Loucy (cell line): ENCODE measurements around the gene STIM1.

Experiments used
- H2AFZ ChIP-seq: fragments of 200-600 bp; sonication (generic); 2 replicates; pipeline ENCODE4 v1.6.0; 2016; ENCODE audit warnings: antibody characterized with exemption, mild to moderate bottlenecking, low read length, moderate library complexity
- H3F3A ChIP-seq: fragments of 200-600 bp; 2 replicates; pipeline ENCODE4 v1.6.0; 2016; ENCODE audit warnings: antibody characterized with exemption, low read depth, mild to moderate bottlenecking
- H3K27me3 ChIP-seq: fragments of 200-600 bp; sonication (generic); 2 replicates; pipeline ENCODE4 v1.6.1; 2014; ENCODE audit warnings: low read length, mild to moderate bottlenecking; ENCODE audit not compliant: insufficient read depth, poor library complexity, severe bottlenecking
- H3K36me3 ChIP-seq: fragments of 200-600 bp; sonication (generic); 2 replicates; pipeline ENCODE4 v1.6.1; 2016; ENCODE audit warnings: low read length; ENCODE audit not compliant: insufficient read depth
- H3K4me1 ChIP-seq: fragments of 200-600 bp; sonication (generic); 2 replicates; pipeline ENCODE4 v1.5.1; 2014; ENCODE audit warnings: low read length, mild to moderate bottlenecking; ENCODE audit not compliant: insufficient read depth, poor library complexity, severe bottlenecking
- H3K4me2 ChIP-seq: fragments of 200-600 bp; sonication (generic); 2 replicates; pipeline ENCODE4 v1.6.0; 2014; ENCODE audit warnings: antibody characterized with exemption, low read length, low read depth, mild to moderate bottlenecking; ENCODE audit not compliant: poor library complexity, severe bottlenecking
- H3K4me3 ChIP-seq: fragments of 200-600 bp; sonication (generic); 2 replicates; pipeline ENCODE4 v1.5.1; 2014; ENCODE audit warnings: low read length, mild to moderate bottlenecking, mixed read lengths; ENCODE audit not compliant: poor library complexity, severe bottlenecking
- H3K79me2 ChIP-seq: fragments of 200-600 bp; sonication (generic); 2 replicates; pipeline ENCODE4 v1.6.1; 2014; ENCODE audit warnings: low read length; ENCODE audit not compliant: insufficient read depth
- H3K9ac ChIP-seq: fragments of 200-600 bp; sonication (generic); 2 replicates; pipeline ENCODE4 v1.6.0; 2014; ENCODE audit warnings: mild to moderate bottlenecking, low read depth, low read length, moderate library complexity; ENCODE audit not compliant: poor library complexity, severe bottlenecking
- H3K9me2 ChIP-seq: fragments of 200-600 bp; sonication (generic); replicated peaks from 2 replicates; pipeline ENCODE4 v1.6.1; 2016; ENCODE audit warnings: low read depth, low read length, mixed read lengths
- H3K9me3 ChIP-seq: fragments of 200-600 bp; sonication (generic); 2 replicates; pipeline ENCODE4 v1.6.1; 2014; ENCODE audit warnings: mild to moderate bottlenecking, antibody characterized with exemption, low read length, low read depth; ENCODE audit not compliant: insufficient read depth
- H4K20me1 ChIP-seq: fragments of 200-600 bp; sonication (generic); 2 replicates; pipeline ENCODE4 v1.6.0; 2014; ENCODE audit warnings: antibody characterized with exemption, low read length, mild to moderate bottlenecking; ENCODE audit not compliant: insufficient read depth, poor library complexity, severe bottlenecking
- CTCF ChIP-seq: fragments of 200-600 bp; sonication (generic); conservative IDR thresholded peaks from 2 replicates; pipeline ENCODE4 v1.5.1; 2014; ENCODE audit warnings: mild to moderate bottlenecking, antibody characterized with exemption, low read length
- EZH2phosphoT487 ChIP-seq: fragments of 200-600 bp; IDR thresholded peaks from 2 replicates; pipeline ENCODE4 v1.6.1; 2018; ENCODE audit warnings: antibody characterized with exemption, mild to moderate bottlenecking, moderate library complexity, borderline replicate concordance

STIM1 gene

GRCh38 chr11:3890806-3891205 lies 35.3 kb downstream of the STIM1 start:
- Histone ChIP-seq H3K4me1 (peaks cover 65% of the 10 kb centered on the region), H3K79me2 (peaks cover 94% of the 10 kb centered on the region), H3K9me3 (no peaks in the 10 kb centered on the region), H3K9ac (no peak overlapping the region), H3K9me2 (no peaks in the 10 kb centered on the region), H3F3A (peaks cover 3% of the 10 kb centered on the region; the same call in 1 of the 2 replicates), H3K4me2 (peak overlapping the region; percentile 24), H3K36me3 (no peaks in the 10 kb centered on the region), H3K27me3 (no peaks in the 10 kb centered on the region), H4K20me1 (peaks cover 30% of the 10 kb centered on the region), H2AFZ (no peak overlapping the region), H3K4me3 (no peak overlapping the region)
- TF ChIP-seq EZH2phosphoT487 (no peak), CTCF (no peak)

GRCh38 chr11:3891751-3892150 lies 36.3 kb downstream of the STIM1 start:
- TF ChIP-seq CTCF (no peak), EZH2phosphoT487 (no peak)
- Histone ChIP-seq H3K9ac (no peak overlapping the region), H3K4me3 (no peak overlapping the region), H3K36me3 (no peaks in the 10 kb centered on the region), H3K79me2 (peaks cover 94% of the 10 kb centered on the region), H4K20me1 (peaks cover 30% of the 10 kb centered on the region), H3K27me3 (no peaks in the 10 kb centered on the region), H3K4me2 (no peak overlapping the region), H2AFZ (no peak overlapping the region), H3K9me2 (no peaks in the 10 kb centered on the region), H3K9me3 (no peaks in the 10 kb centered on the region), H3F3A (peaks cover 3% of the 10 kb centered on the region; the same call in 1 of the 2 replicates), H3K4me1 (peaks cover 65% of the 10 kb centered on the region)

- Histone ChIP-seq H3K9me2 (no peaks in the 10 kb centered on the region), H3K9ac (no peak overlapping the region), H3K4me3 (no peak overlapping the region), H3K27me3 (no peaks in the 10 kb centered on the region), H3K36me3 (no peaks in the 10 kb centered on the region), H2AFZ (no peak overlapping the region), H3K4me1 (peaks cover 63% of the 10 kb centered on the region), H3F3A (peaks cover 3% of the 10 kb centered on the region; the same call in 1 of the 2 replicates), H3K9me3 (no peaks in the 10 kb centered on the region), H3K79me2 (peaks cover 94% of the 10 kb centered on the region), H3K4me2 (no peak overlapping the region), H4K20me1 (peaks cover 30% of the 10 kb centered on the region)
- TF ChIP-seq EZH2phosphoT487 = no peak
- TF ChIP-seq CTCF = no peak
These were observed 36.7 kb downstream of the STIM1 start for GRCh38 chr11:3892156-3892555.
